OCI-M2 (cell line): ENCODE data around the gene DAPK3.
A peak's percentile ranks its signal among the peaks of the same experiment; 100 is the strongest.
"Not testable (repeated sequence)": the region's sequence is repeated elsewhere in the genome, so short reads cannot be mapped to it uniquely, and the experiment has no call there.

Experiments used
- DNase-seq: peaks from one replicate; lab custom pipeline; 2025; ENCODE audit not compliant: unreplicated experiment; lab: John Stamatoyannopoulos, UW

The DAPK3 gene

GRCh38 chr19:3970808-3971598 lies at the start of gene DAPK3:
DAPK3 (minus strand) TSS chr19:3971099; CDS start chr19:3969735, 1,364 bp downstream.
- peak; percentile 42 for DNase-seq

- no peak for DNase-seq
Measured at GRCh38 chr19:4019578-4019977, 48.7 kb upstream of the DAPK3 start.

- DNase-seq, result no peak
Measured at GRCh38 chr19:4018775-4019504, 48.0 kb upstream of the DAPK3 start.

- no peak for DNase-seq
Measured at GRCh38 chr19:4018140-4018613, 47.3 kb upstream of the DAPK3 start.

GRCh38 chr19:4016903-4017638 lies 46.2 kb upstream of the DAPK3 start:
- no peak for DNase-seq

- no peak for DNase-seq
Measured at GRCh38 chr19:4016486-4016885, 45.6 kb upstream of the DAPK3 start.

- no peak for DNase-seq
Measured at GRCh38 chr19:4015705-4016402, 45.0 kb upstream of the DAPK3 start.

GRCh38 chr19:4014541-4015491 lies 43.9 kb upstream of the DAPK3 start:
- no peak for DNase-seq

- no peak for DNase-seq
Measured at GRCh38 chr19:4013886-4014540, 43.1 kb upstream of the DAPK3 start.

- no peak for DNase-seq
Measured at GRCh38 chr19:4012975-4013634, 42.2 kb upstream of the DAPK3 start.

- DNase-seq, result no peak
Measured at GRCh38 chr19:4012092-4012974, 41.4 kb upstream of the DAPK3 start.

GRCh38 chr19:4011430-4011829 lies 40.5 kb upstream of the DAPK3 start:
- not testable (repeated sequence) for DNase-seq

- no peak for DNase-seq
Measured at GRCh38 chr19:4010808-4011110, 39.9 kb upstream of the DAPK3 start.

- DNase-seq, result no peak
Measured at GRCh38 chr19:4009990-4010807, 39.3 kb upstream of the DAPK3 start.

- no peak for DNase-seq
Measured at GRCh38 chr19:4007836-4008539, 37.1 kb upstream of the DAPK3 start.

- DNase-seq, result peak; percentile 26
Measured at GRCh38 chr19:4007021-4007835, 36.3 kb upstream of the DAPK3 start, which contains the start of gene PIAS4. PIAS4 (plus strand) TSS chr19:4007736; CDS start chr19:4007761, 25 bp downstream.
